ENCODE measurements around the gene CRHBP.
"Not testable (repeated sequence)": the region's sequence is repeated elsewhere in the genome, so short reads cannot be mapped to it uniquely, and the experiment has no call there.

CRHBP gene

DNA sequence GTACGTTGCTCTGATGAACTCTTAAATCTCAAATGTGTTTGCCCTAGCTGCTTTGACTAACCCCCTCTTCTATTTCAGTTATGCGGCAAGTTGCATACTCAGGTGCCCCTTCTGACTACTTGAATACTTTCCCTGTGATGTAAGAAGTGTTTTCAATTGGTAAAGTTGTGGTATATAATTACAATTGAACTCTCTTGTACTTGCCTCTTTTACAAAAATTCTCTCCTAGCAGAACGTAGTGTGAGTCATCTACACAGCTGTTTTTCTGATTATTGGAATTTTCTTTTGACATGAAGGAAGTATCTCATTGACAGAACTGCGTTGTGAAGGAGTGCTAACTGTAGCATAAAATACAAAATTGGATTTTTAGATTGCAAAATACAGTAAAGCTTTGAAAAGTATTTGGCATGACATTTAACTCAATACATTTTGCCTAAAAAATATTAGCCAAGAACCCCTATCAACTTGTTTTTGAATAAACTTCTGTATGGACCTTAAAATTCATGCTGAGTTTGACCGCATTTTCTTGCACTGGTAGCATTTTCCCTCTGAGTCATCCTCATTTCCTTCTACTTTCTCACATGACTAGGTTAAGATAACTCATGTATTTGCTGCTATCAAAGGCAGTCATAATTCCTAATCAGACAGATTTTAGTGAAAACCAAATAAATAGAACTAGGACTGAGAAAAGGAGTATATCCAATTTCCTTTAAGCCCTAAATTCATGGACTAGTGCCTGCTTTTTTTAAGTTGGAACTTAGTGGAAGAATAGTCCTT lies 6.3 kb downstream of the CRHBP start:
- DNase-seq (ENCODE audit: low read depth in 1 of 2, low spot score in 1 of 2): no peak

DNA sequence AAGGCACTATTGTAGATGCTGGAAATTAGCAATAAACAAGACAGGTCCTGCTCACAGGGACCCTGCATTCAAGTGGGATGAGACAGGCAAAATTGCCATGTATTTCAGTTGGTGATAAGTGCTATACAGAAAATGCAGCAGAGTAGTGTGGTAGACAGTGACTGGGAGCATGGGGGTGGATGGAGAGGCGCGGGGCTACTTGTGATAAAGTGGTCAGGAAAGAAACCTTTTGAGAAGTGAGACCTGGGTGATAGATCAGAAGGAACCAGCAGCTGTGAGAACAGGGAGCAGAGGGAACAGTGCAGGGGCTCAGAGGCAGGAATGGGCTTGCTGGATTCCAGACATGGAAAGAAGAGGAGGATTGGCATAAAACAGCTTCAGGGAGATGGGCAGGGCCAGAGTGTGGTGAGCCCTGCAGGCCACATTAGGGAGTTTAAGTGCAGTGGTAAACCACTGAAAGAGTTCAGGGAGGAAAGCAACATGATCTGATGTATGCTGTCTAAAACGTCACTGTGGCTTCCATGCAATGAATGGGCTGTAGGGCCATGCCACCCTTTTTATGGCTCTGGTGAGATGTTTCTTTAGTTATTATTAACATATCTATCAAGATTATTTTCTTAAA lies 7.3 kb downstream of the CRHBP start:
- DNase-seq (ENCODE audit: low read depth in 1 of 2, low spot score in 1 of 2): no peak

DNA sequence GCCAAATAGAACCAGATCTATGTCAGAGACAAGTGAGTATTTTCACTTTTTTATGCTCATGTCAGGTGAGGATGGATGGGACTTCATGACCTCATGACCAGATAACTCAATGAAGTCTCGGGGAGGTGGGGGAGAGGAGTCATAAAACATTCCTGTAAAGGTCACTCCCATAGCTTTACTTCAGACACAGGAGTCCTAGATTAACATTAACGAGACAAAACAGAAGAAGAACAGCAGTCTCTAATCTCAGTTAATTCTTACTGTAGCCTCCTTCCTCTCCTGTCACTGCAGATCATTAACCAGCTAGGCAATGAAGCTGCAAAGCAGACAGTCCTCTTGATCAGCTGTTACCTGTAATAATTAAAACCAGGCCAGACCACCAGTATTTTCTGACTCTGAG lies 11.2 kb downstream of the CRHBP start:
- DNase-seq (ENCODE audit: low read depth in 1 of 2, low spot score in 1 of 2): no peak

DNA sequence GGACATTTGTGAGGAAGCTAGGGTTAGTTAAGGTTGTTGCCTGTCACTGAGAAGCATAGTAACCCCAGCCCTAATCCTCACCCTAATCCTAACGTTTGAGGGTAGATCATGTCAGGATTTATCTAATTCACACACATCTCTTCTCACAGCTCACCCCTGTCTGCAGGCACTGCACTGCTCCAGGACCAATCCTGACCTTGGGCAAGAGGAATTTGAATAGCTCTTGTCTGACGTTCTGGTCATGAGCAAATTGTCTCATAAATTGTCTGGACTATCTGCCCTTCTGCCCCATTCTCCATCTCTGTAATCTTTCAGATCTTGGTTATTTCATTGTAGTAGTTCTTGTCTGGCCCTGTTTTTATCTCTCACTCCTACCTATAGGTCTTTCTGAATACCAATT lies 18.7 kb downstream of the CRHBP start:
- no peak for DNase-seq (ENCODE audit: low read depth in 1 of 2, low spot score in 1 of 2)

DNA sequence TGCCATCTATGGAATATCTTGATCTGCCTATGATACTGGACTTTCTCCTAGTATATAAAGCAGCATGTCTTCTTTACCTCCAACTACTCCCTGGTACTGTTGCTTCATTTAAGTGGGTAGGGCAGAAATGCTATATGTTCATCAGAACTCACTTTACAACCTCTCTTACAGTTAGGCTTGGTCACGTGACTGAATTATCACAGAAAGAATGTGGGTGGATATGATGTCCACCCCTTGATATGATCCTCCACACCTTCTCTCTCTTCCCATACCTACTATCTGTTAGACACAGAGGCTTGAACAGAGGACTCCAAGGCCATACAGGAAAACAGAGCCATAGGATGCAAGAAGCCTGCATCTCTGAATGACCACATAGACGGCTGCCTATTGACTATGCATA lies 19.8 kb downstream of the CRHBP start:
- no peak for DNase-seq (ENCODE audit: low read depth in 1 of 2, low spot score in 1 of 2)

DNA sequence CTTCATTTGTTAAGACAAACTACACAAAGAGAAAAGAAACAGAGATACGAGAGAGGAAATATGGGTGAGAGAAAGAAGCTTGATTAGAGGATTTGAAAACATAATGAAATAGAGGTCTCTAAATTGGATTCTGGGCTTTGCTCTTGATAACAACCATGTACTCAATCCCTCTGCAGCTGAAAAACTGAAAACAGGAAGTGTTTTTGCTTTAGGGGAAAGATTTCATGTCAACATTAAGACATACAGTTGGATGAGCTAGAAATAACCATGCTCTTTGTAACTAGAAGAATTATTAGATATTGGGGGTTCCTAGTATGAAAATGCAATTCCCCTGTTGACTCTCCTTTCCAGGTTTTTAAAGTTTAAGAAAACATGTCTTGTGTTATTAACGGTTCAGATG lies 21.9 kb downstream of the CRHBP start:
- no peak for DNase-seq (ENCODE audit: low read depth in 1 of 2, low spot score in 1 of 2)

DNA sequence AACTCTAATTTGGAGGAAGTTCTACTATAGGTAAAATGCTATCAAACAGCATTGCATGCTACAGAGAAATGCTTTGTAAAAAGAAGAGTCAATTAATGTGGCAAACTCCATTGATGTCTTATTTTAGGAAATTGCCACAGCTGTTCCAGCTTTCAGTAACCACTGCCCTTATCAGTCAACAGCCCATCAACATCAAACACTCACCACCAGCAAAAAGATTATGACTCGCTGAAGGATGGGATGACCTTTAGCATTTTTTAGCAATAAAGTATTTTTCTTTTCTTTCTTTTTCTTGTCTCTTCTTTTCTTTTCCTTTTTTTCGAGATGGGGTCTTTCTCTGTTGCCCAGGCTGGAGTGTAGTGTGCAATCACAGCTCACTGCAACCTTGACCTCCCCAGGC lies 26.0 kb downstream of the CRHBP start:
- no peak for DNase-seq (ENCODE audit: low read depth in 1 of 2, low spot score in 1 of 2)

DNA sequence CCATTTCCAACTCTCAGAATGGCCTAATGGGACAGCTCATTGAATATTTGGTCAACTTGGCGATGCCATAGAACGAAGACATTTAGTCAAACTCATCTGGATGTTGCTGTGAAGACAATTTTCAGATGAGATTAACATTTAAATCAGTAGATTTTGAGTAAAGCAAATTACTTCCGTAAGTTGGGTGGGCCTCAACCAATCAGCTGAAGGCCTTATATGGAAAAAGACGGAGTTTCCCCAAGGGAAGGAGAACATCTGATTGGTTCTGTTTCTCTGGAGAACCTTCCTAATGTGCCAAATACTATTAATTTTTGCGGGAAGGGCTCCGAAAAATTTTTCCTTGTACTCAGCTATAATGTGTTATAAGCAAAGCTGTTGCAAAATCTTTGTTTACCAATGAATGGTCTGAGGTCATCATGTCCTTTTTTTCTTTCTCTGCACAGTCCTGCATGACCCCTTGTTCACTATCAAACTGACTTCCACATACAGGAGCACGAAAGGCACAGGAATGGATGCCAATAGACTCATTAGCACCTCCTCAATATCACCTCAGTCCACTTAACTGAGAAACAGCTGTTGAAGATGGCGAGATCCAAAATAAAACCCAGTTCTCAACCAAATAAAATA lies 27.8 kb downstream of the CRHBP start:
- DNase-seq (ENCODE audit: low read depth in 1 of 2, low spot score in 1 of 2): no peak

DNA sequence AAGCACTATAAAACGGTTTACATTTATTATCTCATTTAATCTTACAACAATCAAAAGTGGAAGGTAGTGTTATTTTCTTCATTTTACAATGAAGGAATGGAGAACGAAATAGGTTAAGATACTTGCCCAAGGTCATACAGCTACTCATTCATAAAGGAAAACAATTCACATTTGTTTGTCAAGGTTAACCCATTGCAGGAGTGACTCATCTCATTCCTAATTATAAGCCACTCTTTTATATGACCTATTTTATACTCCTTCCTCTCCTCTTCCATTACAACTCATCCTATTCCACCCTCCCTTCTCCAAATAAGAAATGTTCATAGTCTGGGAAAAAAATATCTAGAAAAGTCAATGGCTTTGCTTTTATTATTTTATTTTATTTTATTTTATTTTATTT lies 29.6 kb downstream of the CRHBP start:
- no peak for DNase-seq (ENCODE audit: low read depth in 1 of 2, low spot score in 1 of 2)

DNA sequence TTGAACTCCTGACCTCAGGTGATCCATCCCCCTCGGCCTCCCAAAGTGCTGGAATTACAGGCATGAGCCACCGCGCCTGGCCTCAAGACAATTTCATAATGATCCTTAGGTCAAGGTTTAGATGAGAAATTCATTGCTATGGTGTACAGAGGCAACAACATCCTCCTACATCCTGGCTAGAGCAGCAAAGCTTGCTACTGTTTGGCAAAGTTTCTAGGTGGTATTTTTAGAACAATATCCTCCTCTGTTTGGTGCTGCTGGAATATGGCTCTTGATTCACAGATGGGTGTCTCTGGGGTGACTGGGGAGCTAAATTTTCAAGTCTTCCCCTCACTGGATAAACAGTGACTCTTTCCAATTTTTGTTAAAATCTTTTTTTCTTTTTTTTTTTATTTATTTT lies 30.6 kb downstream of the CRHBP start:
- DNase-seq (ENCODE audit: low read depth in 1 of 2, low spot score in 1 of 2): no peak

DNA sequence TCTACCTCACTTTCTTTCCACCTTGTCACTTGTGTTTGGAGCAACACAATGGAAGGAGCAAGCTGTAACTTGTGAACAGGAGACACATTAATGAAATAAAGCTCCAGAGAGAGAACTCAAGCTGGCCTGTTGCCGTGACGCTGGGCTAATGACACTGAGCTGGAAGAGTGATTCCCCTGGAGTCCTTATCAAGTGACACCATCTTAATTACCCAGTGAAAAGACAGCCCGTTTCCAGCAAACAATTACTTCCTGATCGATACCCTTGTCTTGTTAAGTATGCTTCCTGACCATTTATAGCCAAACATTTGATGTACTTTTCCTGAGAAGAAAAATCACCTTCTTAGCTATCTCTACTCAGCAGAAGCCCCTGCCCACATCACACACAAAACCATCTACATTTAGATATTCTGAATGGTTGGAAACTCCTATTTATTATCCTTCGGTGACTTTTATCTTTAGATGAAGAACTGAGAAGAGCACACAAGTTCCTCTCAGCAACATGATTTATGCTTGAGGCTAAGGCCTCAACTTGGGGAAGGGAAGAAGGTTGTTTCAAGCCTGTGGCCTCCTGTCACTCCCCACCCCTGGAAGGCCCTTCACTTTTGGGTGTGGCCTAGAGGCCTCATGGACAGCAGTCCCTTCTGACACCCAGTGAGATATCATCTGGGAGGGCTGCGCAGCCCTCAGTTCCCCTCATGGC lies 34.1 kb downstream of the CRHBP start:
- DNase-seq (ENCODE audit: low read depth in 1 of 2, low spot score in 1 of 2): no peak

DNA sequence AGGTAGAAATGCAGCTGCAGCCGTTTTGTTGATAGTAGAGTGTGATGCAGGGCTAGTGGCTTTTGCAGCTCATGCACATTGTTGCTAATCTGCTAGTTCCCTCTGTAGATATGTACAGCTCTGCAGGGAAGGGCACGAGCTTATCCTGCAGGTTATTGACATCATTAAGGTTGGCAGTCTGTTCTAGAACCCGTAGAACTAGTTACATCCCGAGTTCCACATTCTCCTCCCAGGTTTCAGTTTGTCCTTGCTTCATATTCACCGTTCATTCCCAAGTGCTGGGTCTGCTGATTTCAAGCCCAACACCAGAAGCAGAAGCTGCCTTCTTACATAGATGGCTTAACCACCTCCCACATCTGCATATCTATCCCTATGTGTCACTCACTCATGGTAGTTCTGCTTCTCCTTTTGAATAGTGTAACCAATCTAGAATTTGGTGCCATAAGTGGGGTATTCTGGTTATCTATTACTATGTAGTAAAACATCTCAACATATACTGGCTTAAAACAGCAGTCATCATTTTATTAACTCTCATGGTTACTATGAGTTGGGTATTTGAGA lies 38.1 kb downstream of the CRHBP start:
- no peak for DNase-seq (ENCODE audit: low read depth in 1 of 2, low spot score in 1 of 2)

DNA sequence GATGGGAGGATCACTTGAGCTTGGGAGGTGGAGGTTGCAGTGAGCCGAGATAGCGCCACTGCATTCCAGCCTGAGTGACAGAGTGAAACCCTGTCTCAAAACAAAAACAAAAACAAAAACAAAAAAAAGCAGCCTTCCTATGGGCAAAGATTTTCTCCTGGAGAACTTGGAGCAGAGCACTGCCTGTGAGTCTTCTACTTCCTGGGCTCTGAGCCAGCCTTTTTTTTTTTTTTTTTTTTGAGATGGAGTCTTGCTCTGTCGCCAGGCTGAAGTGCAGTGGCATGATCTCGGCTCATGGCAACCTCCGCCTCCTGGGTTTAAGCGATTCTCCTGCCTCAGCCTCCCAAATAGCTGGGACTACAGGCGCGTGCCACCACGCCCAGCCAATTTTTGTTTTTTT lies 40.6 kb downstream of the CRHBP start:
- not testable (repeated sequence) for DNase-seq (ENCODE audit: low read depth in 1 of 2, low spot score in 1 of 2)

DNA sequence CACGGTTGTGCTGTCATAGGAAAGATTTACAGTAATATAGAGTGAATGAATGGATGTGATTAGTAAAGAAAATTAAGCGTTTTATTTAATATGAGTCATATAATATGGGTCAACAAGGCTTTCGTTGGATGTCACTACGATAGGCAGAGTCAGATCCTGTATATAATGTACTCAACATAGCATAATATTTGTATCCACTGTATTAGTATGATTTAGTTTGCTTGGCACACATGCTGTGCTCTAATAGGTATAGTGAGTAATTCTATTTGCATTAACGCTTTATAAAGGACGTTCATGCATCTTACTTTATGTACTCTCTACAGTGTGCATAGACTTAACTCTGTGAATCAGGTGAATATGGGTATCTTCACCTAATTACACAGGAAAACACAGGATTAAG lies 41.5 kb downstream of the CRHBP start:
- no peak for DNase-seq (ENCODE audit: low read depth in 1 of 2, low spot score in 1 of 2)

DNA sequence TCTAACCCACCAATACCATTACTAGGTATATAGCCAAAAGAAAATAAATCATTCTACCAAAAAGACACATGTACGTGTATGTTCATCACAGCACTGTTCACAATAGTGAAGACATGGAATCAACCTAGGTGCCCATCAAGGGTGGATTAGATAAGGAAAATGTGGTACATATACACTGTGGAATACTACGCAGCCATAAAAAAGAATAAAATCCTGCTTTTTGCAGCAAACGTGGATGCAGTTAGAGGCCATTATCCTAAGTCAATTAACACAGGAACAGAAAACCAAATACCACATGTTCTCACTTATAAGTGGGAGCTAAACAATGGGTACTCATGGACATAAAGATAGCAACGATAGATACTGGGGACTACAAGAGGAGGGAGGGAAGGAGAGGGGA lies 45.4 kb downstream of the CRHBP start:
- DNase-seq (ENCODE audit: low read depth in 1 of 2, low spot score in 1 of 2): not testable (repeated sequence)

DNA sequence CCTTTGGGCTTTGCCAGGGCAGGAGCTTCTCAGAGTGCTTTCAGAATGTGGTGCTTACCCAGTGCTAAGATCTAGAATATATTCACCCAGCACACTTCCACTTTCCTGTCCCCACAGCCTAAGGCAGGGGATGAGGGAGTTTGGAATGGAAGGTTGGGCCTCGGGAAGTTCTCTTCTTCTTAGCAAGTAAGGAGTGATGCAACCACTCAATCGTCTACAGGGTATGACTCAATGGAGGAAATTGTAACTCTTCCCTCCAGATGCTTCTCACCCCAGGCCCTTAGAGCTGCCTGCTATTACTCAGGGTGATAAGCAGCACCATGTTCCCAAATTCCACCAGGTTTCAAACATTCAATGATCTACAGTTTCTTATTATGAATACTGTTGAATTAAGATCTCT lies 46.6 kb downstream of the CRHBP start:
- no peak for DNase-seq (ENCODE audit: low read depth in 1 of 2, low spot score in 1 of 2)

DNA sequence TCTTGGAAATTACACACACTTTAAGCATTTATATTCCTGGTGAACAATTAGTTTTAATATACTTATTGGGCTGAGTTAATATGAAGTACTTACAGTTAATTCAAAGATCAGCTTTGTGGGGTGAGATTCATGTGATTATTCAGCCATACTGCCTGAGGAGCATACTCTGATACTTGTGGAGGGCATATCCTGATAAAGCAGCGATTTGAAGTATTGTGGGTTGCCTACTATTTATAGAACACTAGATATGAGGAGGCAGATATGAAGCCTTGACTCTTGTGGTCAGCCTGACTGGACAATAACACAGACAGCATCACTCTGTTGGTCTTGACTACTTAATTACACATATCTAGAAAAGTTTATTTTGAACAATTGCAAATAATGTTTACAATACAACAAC lies 50.4 kb downstream of the CRHBP start:
- DNase-seq (ENCODE audit: low read depth in 1 of 2, low spot score in 1 of 2): no peak

DNA sequence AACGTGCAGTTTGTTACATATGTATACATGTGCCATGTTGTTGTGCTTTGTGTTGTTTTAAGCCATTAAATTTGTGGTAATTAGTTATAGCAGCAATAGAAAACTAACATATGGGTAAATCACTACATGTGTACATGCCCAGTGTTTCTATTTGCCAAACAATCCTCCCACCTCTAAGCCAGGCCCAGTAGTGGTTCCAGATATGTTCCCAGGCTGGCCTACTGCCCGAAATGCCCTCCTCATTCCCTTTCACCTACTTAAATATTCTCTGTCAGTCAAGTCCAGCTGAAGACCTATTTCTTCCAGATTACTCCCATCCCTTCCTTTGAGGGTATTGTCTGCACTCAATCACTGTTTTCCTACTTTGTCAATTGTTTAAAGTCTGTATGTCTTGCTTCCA lies 53.3 kb downstream of the CRHBP start:
- DNase-seq (ENCODE audit: low read depth in 1 of 2, low spot score in 1 of 2): no peak

DNA sequence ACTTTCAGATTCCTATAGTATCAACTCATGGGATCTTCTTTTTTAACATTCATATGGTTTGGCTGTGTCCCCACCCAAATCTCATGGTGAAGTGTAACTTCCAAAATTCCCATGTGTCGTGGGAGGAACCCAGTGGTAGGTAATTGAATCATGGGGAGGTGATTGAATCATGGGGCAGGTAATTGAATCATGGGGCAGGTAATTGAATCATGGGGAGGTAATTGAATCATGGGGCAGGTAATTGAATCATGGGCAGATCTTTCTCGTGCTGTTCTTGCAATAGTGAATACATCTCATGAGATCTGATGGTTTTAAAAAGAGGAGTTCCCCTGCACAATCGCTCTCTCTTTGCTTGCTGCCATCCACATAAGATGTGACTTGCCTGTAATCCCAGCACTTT lies 55.6 kb downstream of the CRHBP start:
- no peak for DNase-seq (ENCODE audit: low read depth in 1 of 2, low spot score in 1 of 2)

DNA sequence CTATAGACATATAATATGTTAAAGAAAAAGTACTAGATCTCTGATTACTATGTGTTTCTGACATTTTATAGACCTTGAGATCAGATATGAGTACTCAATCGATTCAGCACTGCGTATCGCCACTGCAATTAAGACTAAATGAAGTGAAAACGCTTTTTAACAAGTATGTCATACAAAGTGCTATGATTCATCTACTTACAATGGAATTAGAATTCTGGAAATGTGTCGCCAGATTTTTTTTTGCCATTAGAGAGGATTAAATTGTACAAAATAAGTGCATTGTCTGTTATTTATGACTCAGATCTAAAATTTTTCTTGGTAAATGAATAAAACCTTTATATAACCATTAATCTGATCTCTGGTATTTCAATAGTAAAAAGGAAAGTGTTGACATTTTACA lies 57.4 kb downstream of the CRHBP start:
- no peak for DNase-seq (ENCODE audit: low read depth in 1 of 2, low spot score in 1 of 2)

DNA sequence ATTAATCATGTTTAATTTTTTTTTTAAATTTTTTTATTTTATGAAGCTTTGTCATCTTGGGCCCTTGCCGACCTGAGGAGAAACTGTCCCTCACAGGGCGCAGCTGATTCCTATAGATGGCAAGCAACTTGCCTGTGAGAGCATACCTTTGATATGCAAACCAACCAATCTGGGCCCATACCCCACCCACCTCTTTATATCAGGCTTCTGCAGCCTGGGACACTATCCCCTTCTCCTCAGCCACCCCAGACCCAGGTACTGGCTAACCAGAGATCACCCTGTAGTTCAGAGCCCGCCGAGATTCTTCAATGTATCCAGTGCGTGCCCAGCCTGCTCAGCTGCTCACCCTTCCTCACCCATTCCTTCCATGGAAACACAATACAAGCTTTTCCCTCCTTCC lies 58.7 kb downstream of the CRHBP start:
- no peak for DNase-seq (ENCODE audit: low read depth in 1 of 2, low spot score in 1 of 2)

DNA sequence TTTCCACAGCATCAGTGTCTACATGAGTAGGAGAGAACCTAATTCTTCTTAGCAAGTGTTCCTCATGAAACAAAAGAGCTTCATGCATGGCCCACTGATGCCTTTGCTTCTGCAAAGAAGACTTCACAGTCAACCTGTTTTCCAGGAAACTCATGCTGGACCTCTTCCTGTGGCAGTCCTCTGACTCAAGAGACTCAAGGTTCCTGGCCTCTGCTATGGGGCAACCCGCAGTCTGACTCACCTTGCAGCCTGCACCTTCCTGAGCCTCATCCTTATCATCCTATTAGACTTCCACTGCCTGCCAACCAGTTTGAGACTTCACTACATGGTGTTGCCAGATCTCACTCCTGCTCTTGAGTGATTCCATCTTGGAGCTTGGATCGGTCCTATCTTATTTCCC lies 59.8 kb downstream of the CRHBP start:
- no peak for DNase-seq (ENCODE audit: low read depth in 1 of 2, low spot score in 1 of 2)

Data from activated T-helper 1 cell treated with anti-CD3 and anti-CD28 coated beads, Interleukin-2, amount 50 U/mL, for 16 hours (primary cell).